Uterus (tissue), 2 donors: ENCODE results near the gene DHRS4L2.

Experiments
- POLR2A ChIP-seq, 2 donors: fragments of 450-650 bp; IDR thresholded peaks; one replicate each; pipeline ENCODE4 v1.6.1; 2016; ENCODE audit warnings: antibody characterized with exemption in 2 of 2, mild to moderate bottlenecking in 1 of 2, moderate library complexity in 1 of 2
- TF ChIP-seq, protein P1 (sequence below), 4 experiments: fragments of 200-600 bp in 2 of 4; fragments of 450-650 bp in 2 of 4; sonication (generic) in 2 of 4; IDR thresholded peaks; one replicate each; pipeline ENCODE4 v1.5.1; 2016 to 2019; ENCODE audit warnings: antibody characterized with exemption in 4 of 4, mild to moderate bottlenecking in 2 of 4, moderate library complexity in 1 of 4

DNA sequence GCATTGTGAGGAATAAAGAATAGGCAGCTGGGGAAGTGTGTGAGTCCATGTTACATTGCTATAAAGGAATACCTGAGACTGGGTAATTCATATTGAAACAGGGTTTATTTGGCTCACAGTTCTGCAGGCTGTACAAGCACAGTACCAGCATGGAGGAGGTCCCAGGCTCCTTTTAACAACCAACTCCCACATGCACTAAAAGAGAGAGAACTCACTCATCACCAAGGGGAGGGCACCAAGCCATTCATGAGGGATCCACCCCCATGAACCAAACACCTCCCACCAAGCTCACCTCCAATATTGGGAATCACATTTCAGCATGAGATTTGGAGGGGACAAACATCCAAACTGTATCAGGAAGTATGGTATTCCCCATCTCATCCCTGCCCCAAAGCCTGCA lies 47.1 kb upstream of the DHRS4L2 start:
- TF ChIP-seq, protein P1, sequence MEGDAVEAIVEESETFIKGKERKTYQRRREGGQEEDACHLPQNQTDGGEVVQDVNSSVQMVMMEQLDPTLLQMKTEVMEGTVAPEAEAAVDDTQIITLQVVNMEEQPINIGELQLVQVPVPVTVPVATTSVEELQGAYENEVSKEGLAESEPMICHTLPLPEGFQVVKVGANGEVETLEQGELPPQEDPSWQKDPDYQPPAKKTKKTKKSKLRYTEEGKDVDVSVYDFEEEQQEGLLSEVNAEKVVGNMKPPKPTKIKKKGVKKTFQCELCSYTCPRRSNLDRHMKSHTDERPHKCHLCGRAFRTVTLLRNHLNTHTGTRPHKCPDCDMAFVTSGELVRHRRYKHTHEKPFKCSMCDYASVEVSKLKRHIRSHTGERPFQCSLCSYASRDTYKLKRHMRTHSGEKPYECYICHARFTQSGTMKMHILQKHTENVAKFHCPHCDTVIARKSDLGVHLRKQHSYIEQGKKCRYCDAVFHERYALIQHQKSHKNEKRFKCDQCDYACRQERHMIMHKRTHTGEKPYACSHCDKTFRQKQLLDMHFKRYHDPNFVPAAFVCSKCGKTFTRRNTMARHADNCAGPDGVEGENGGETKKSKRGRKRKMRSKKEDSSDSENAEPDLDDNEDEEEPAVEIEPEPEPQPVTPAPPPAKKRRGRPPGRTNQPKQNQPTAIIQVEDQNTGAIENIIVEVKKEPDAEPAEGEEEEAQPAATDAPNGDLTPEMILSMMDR (IDR thresholded peaks at IDR 0.05): no peak
- no peak for TF ChIP-seq POLR2A (IDR thresholded peaks at IDR 0.05)
